Fibroblast of skin of back (primary cell): ENCODE measurements around the gene ADCY5.

Experiments
- DNase-seq: peaks from one replicate; pipeline ENCODE4 v3.0.0-alpha.2; 2013

The ADCY5 gene

GRCh38 chr3:123361071-123361470 is 87.8 kb downstream of the ADCY5 start:
- no peak for DNase-seq

GRCh38 chr3:123357275-123357674 is 91.6 kb downstream of the ADCY5 start:
- no peak for DNase-seq

- peak; percentile 71 for DNase-seq
Measured at GRCh38 chr3:123353850-123354233, 95.0 kb downstream of the ADCY5 start.

- no peak for DNase-seq
Measured at GRCh38 chr3:123353227-123353849, 95.6 kb downstream of the ADCY5 start.

- DNase-seq, result peak; percentile 30
Measured at GRCh38 chr3:123352134-123352554, 96.7 kb downstream of the ADCY5 start.

GRCh38 chr3:123351501-123351900 is 97.4 kb downstream of the ADCY5 start:
- DNase-seq, result no peak

GRCh38 chr3:123350971-123351370 is 97.9 kb downstream of the ADCY5 start:
- DNase-seq, result no peak

GRCh38 chr3:123349566-123350435 is 99.1 kb downstream of the ADCY5 start:
- DNase-seq, result no peak

GRCh38 chr3:123349201-123349535 is 99.7 kb downstream of the ADCY5 start:
- DNase-seq, result no peak

- no peak for DNase-seq
Measured at GRCh38 chr3:123348471-123349200, 100.3 kb downstream of the ADCY5 start.

- DNase-seq, result no peak
Measured at GRCh38 chr3:123347691-123348264, 101.1 kb downstream of the ADCY5 start.

GRCh38 chr3:123347205-123347604 is 101.7 kb downstream of the ADCY5 start:
- no peak for DNase-seq

GRCh38 chr3:123346021-123346420 is 102.9 kb downstream of the ADCY5 start:
- no peak for DNase-seq

GRCh38 chr3:123344907-123345594 is 103.8 kb downstream of the ADCY5 start:
- DNase-seq, result no peak

- DNase-seq, result peak; percentile 95
Measured at GRCh38 chr3:123344175-123344906, 104.5 kb downstream of the ADCY5 start.

GRCh38 chr3:123343296-123344174 is 105.4 kb downstream of the ADCY5 start:
- no peak for DNase-seq

GRCh38 chr3:123342631-123343080 is 106.2 kb downstream of the ADCY5 start:
- DNase-seq, result no peak

GRCh38 chr3:123341871-123342630 is 106.8 kb downstream of the ADCY5 start:
- no peak for DNase-seq

GRCh38 chr3:123340336-123340735 is 108.6 kb downstream of the ADCY5 start:
- DNase-seq, result no peak

GRCh38 chr3:123339302-123339701 is 109.6 kb downstream of the ADCY5 start:
- no peak for DNase-seq
